Activated CD4-positive, alpha-beta T cell treated with anti-CD3 and anti-CD28 coated beads for 4 hours (primary cell): Measurements from ENCODE around the gene XPO6.

Source experiments
- DNase-seq, 2 donors: peaks; one replicate each; pipeline ENCODE4 v3.0.0-alpha.2; 2020

The XPO6 gene

DNA sequence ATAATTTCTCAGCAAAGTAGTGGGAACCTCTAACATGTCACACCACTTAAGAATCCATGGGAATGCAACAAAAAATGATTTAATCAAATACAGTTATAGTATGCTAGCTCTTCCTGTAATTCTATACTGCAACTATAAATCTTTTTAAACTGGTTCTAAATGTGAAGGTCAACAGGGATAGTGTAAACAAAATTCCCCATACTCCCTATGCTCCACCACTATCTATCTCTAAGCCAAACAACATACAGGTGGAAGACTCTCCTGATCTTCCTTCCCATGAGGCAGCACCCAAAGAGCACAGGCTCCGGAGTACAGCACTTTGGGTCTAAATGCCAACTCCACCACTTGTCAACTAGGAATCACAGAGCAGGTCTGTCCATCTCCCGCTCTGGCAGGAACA is 4.4 kb downstream of the XPO6 start:
- no peak for DNase-seq

DNA sequence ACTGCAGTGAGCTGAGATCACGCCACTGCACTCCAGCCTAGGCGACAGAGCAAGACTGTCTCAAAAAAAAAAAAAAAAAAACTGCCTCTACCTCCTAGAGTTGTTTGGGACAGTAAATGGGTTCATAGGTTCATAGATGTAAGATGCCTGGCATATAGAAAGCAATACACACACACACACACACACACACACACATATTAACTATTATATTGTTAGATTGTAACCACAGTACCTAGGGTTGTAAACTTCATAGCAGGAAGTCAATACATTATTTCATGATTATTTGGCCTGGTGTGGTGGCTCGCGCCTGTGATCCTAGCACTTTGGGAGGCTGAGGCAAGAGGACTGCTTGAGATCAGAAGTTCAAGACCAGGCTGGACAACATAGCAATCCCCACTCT is 5.8 kb downstream of the XPO6 start:
- no peak for DNase-seq

GRCh38 chr16:28205117-28205899 is 6.5 kb downstream of the XPO6 start:
- no peak for DNase-seq

DNA sequence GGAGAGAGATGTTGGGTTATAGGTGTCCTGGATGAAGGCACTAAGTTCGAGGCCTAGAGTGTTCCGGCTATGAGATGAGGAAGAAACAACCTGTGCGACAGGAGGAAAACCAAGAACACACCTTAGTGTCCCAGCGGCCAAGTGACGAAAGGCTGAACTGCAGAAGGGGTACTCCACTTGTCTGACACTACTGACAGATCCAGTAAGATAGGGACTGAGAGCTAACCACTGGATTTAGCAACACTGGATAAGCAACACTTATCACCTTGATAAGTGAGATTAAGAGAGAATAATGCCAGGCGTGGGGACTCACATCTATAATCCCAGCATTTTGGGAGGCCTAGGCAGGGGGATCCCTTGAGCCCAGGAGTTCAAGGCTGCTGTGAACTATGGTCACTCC is 7.1 kb downstream of the XPO6 start:
- no peak for DNase-seq

DNA sequence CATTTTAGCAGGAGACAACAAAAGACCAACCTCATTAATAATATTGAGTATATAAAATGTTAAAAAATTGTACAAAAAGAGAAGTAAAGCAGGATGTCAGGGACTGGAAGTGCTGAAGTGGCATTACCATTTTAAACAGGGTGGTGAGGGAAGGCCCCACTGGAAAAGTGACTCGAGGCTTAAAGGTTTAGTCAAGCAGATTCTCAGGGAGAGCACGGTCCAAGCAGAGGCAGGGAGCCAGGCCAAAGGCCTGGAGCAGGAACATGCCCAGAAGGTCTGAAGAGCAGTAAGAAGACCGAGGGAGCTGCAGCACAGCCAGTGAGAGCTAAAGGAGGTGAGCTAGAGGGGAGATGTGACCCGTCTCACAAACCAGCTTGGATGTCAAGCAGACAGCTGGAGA is 7.6 kb downstream of the XPO6 start:
- no peak for DNase-seq

DNA sequence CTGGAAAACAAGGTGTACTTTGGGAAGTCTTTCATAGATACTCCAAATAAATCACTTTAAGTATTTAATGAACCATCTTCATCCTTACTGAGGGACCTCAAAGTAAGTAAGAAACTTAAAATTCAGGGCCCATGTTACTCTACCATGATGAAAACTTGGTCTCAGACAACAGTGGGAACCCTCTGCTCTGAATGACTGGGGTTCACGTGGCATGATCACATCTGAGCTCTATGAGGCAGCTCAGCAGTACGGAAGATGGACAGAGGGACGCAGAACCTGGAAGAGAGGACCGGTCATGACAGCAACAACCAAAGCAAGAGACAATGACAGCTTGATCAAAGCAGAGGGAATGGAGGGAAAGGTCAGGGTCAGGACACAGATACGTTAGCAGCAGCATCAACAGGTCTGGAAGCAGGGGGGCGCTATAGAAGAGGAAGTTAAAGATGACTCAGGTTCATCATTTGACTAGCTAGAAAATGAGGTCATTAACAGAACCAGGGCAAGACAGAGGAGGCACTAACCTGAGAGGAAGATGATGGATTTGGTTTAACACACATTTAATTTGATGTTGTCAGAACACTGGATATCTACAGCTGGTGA is 9.5 kb downstream of the XPO6 start:
- DNase-seq: peak in 1 of 2 donors; percentile 28

DNA sequence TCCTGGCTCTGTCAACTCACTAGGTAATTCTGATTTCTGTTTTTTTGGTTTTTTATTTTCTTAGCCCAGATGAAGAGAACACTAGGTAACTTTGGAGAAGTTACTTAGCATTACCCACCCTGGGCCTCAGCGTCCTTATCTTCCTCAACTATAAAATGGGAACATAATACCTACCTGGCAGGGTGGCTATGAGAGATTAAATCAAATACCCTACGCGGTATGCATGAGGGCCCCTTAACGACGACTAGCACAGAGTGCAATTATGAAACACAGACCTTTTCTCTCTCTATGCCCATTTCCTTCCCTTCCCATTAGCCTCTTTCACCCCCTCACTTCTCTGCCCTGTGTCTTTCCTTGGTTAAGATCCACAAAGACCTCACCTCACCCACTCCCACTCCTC is 11.1 kb downstream of the XPO6 start:
- DNase-seq: no peak

DNA sequence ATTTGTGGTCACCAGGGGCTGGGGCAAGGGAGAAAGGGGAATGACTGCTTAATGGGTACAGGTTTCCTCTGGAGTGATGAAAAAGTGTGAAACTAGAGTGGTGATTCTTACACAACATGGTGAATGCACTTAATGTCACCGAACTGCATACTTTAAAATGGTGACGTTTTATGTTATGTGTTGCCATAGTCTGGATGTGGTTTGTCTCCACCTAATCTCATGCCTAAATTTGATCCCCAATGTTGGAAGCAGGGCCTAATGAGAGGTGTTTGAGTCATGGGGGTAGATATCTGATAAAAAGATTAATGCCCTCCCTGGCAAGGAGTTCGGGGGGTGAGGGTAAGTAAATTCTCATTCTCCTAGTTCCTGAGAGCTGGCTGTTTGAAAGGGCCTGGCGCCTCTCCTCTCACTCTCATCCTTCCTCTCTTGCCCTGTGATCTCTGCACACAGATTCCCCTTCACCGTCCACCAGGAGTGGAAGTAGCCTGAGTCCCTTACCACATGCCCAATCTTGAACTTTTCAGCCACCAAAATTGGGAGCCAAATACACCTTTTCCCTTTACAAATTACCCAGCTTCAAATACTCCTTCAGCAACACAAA is 15.3 kb downstream of the XPO6 start:
- DNase-seq: no peak

DNA sequence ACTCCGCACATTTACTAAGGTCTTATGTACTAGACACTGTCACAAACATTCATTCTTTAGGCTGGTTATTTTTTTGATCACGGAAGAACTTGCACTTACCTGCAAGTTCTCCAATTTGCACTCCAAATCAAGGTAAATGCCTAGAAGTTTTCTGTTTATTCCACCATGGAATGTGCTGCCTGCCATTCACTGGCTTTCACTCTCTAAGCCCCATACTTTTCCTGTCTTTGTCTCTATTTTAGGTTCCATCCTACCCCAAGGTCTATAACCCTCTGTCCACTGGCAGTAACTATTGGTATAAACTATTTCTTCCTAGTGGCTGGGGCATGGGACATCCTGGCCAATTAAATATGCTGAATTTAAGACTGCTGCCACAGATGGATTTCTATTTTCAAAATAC is 15.9 kb downstream of the XPO6 start:
- no peak for DNase-seq

DNA sequence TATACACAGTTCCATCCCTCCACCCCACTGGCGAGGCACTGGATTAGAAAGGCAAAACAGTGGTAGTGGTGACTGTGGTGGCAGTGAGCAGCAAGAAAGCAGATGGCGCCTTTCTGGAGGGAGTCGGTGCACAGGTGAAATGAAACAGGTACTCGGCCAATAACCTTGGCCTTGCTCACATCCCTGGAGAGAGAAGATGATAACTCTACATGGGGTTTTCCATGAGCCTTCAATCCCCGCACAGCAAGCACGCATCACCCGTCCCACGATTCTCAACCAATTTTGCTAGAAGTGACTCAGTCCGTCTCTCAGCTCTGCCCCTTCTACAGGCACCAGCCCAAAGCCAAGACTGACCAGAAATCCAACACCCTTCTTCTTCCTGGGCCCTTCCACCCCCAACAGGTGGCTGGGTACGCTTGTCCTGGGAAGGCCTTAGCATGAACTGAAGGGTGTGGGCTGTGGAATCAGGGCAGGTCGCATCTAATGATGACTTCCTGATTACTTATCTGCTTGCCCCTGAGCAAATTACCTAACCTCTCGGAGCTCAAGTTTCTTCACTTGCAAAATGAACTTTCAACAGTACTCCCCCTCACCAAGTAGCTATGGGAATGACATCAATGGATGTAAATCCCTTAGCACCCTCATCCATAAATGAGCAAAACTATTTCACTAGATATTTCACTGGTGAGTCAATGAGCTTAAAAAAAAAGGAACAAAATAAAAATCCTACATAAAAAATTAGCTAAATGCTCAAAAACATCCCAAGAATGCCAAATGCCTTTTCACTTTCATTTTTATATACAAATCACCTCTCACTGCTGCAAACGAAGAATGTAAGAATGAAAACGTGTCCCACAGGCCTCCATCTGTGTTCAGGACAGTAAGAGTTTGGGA is 18.0 kb downstream of the XPO6 start:
- DNase-seq: peak in 1 of 2 donors; percentile 29

DNA sequence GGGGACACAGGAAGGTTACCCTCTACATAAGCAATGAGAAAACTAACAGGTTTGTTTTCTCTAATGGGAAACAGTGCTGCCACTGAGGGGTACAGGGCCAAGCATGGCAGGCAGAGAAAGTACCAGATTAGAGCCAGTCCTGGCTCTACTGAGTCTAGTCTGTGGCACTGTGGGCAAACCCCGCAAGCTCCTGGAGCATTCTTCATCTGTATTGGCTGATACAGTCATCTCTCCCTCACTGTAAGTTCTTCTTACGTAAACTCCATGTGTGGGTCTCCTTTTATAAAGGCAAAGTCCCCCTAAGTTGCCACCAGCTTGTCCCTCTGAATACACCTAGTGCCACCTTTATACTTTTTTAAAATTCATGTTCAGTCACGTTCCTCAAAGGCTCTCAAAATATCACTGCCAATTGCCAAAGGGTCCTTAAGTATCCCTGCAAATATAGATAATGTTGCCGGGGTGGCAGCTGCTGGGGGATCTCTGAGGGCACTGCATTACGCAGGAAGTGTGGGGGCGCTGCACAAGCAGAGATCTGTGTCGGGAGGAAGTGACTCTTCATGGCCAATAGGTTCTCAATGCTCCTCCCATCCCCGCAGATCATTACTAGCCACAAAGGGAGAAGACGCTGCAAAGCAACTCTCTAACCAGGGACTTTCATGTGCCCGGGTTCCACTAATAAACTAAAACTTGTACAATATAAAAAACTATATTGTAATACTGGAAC is 18.8 kb downstream of the XPO6 start:
- DNase-seq: peak; percentile 74 to 75

GRCh38 chr16:28191364-28191960 is 20.3 kb downstream of the XPO6 start:
- DNase-seq: no peak

- peak in 1 of 2 donors; percentile 24 for DNase-seq
These were observed 22.5 kb downstream of the XPO6 start for GRCh38 chr16:28189245-28189644.

DNA sequence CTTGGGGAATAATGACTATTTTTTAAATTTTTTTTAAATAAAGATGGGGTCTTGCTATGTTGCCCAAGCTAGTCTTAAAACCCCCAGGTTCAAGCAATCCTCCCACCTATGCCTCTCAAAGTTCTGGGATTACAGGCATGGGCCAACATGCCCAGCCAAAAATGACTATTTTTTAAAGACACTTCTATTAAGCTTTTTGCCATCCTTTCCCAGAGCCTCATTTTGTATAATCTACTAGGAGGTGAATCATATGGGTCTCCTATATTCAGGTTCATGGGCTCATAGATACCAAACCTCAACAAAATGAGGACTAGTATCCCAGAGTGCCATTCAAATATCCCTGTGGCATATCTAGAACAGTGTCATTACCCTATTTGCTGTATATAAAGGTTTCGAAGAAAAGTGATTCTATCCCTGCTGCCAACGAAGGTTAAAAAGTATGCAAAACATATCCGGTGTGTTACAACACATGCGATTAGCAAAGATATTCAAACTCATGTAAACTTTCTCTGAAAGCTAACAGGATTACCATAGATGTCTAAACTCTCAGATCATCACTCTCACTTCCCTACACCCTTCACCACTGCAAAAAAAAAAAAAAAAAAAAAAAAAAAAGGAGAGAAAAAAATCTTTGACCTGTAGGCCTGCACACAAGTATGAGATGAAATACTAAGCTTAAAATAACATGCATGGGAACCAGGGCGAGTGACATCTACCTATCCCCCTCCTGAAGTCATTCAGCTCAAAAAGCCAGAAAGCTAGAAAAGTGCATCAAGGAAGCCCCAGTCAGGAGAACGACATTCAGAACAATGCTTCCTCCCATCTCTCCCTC is 23.5 kb downstream of the XPO6 start:
- no peak for DNase-seq

DNA sequence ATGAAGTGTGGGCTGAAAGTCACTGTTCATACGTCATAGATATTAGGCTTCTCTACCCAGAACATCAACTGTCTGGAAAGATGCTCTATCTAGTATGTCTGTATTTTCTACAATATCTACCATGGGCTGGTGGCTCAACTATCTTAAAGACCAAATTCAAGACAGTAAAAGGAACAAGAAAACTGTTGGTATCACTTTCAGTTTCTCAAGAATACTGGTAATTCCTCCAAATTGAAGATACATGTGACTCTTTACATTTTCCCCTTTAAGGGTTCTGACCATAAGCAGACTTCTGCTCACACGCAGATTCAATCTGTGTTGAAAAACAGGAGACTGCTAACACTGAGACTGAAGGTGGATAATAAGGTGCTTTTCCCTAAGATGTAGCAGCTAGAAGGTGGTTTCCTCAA is 24.2 kb downstream of the XPO6 start:
- DNase-seq: no peak

DNA sequence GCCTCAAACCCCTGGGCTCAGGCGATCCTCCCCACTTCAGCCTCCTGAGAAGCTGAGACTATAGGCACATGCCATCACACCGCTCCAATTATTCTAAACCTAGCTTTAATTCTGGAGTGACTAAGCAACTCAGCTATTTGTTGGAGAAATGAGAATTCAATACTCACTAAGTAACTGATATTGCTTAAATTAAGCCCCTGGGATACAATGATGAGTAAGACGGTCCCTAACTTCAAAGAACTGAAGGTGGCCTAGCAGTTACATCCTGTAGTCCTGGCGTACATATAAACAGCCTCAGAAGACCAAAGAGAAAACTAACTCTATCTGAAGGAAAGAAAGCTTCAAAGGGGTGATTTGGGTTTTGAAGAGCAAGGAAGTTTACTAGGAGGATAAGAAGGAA is 25.0 kb downstream of the XPO6 start:
- DNase-seq: no peak

- DNase-seq: no peak
These were observed 26.1 kb downstream of the XPO6 start for GRCh38 chr16:28185696-28186095.

DNA sequence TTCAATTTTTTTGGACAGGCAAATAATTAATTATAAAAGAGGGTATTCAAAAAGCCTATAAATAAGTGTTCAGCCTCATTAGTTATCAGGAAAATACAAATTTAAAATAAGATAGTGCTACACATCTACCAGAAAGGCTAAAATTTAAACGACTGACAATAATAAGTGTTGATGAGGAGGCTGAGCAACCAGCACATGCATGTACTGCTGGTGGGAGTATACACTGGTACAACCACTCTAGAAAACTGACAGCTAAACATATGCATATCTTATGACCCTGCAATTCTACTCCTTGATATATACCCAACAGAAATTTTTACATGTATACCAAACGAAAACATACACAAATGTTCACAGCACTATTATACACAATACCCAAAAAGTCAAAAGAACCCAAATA is 27.1 kb downstream of the XPO6 start:
- no peak for DNase-seq

GRCh38 chr16:28183930-28184329 is 27.8 kb downstream of the XPO6 start:
- no peak for DNase-seq

DNA sequence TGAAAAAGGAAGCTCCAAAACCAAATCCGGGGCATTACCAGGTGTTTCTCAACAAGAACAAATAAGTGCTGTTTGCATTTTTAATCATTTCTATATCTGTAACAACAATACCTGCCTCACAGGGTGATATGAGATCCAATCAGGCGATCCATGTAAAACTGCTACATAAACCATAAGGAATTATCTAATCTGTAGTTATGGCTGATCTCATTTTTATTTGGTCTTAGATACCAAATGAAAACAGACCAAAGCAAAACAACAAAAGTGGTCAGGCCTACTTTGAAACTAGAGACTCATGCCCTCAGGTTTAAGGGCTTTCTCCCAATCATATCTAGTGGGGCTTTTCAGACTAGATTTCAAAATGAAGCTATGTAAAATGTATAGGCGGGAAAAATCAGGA is 28.3 kb downstream of the XPO6 start:
- no peak for DNase-seq

DNA sequence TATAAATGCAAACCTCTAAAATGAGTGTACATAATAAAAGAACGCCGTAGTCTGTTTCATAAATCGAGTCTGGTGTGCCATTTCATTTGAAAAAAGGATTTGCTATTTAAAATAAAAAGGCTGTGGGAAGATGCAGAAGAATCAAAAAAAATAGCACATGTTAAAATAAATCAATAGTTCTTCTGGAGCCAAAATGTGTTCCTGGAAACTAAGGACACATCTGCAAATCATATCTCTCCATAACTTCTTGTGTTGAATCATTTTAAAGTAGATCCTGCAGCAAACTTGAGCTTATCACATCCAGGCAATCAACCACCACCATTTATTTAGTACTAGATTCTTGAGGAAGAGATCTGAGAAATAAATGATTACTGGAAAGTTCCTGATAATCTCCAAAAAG is 29.0 kb downstream of the XPO6 start:
- no peak for DNase-seq
